Naive B cell (primary cell): ENCODE data around the gene P3H1. TPM values are rescaled to one million over a fixed set of nuclear protein-coding genes. Genes with fewer than 3 reads are reported as not detected.
"Not testable (repeated sequence)": the region's sequence is repeated elsewhere in the genome, so short reads cannot be mapped to it uniquely, and the experiment has no call there.

Experiments used
- ATAC-seq, 2 donors: fragments of 150-1000 bp; cut with Tn5 transposase; 2 replicates each; pipeline ENCODE4 v1.10.0; 2021; ENCODE audit warnings: low read depth in 2 of 2, mild to moderate bottlenecking in 2 of 2, moderate library complexity in 2 of 2
- DNase-seq: peaks from one replicate; pipeline ENCODE4 v3.0.0; 2022
- H3K27ac Mint-ChIP-seq, 6 donors: one replicate each; pipeline ENCODE4 v1.8.0; 2020 to 2022; ENCODE audit warnings: mild to moderate bottlenecking in 6 of 6, mixed read lengths in 6 of 6, moderate library complexity in 5 of 6, inconsistent platforms in 2 of 6
- H3K27me3 Mint-ChIP-seq, 3 donors: one replicate each; pipeline ENCODE4 v1.8.0; 2021 to 2022; ENCODE audit warnings: mixed read lengths in 3 of 3, mild to moderate bottlenecking in 1 of 3
- H3K36me3 Mint-ChIP-seq, 2 donors: one replicate each; pipeline ENCODE4 v1.8.0; 2020 to 2022; ENCODE audit warnings: mixed read lengths in 2 of 2, inconsistent platforms in 1 of 2, mild to moderate bottlenecking in 1 of 2
- H3K4me1 Mint-ChIP-seq, 3 donors: one replicate each; pipeline ENCODE4 v1.8.0; 2020 to 2022; ENCODE audit warnings: mixed read lengths in 3 of 3, inconsistent platforms in 1 of 3, mild to moderate bottlenecking in 1 of 3, moderate library complexity in 1 of 3
- H3K4me3 Mint-ChIP-seq, 8 donors: one replicate each; pipeline ENCODE4 v1.8.0; 2020 to 2022; ENCODE audit warnings: mild to moderate bottlenecking in 8 of 8, mixed read lengths in 8 of 8, moderate library complexity in 8 of 8, inconsistent platforms in 2 of 8
- H3K9me3 Mint-ChIP-seq, 7 donors: one replicate each; pipeline ENCODE4 v1.8.0; 2020 to 2022; ENCODE audit warnings: mixed read lengths in 7 of 7, mild to moderate bottlenecking in 5 of 7, inconsistent platforms in 2 of 7, moderate library complexity in 1 of 7
- polyA plus RNA-seq, 6 donors: library from polyadenylated mRNA; unstranded; fragments of 300-500 nt; fragmentation: Illumina TruSeq; gene quantifications; one replicate each; pipeline ENCODE4 v1.2.3, GENCODE V29; 2021; ENCODE audit warnings: low read depth in 6 of 6

Gene P3H1
- polyA plus RNA-seq, result 10 to 100 TPM in 1 of 6 donors, 1 to 10 TPM in 5; 6.1 to 13.4 (median 7.0) TPM

GRCh38 chr1:42766741-42767509 lies at the start of gene P3H1, which contains the start of gene C1orf50:
TSS of gene P3H1 (minus strand) at chr1:42767028. CDS start at chr1:42766971, 57 bp downstream.
TSS of gene C1orf50 (plus strand) at chr1:42767249. CDS start at chr1:42767312, 63 bp downstream.
- peak within 1 kb of the TSS in 1 of 8 donors; percentile 97 for H3K4me3 Mint-ChIP-seq
- H3K27me3 Mint-ChIP-seq, result no peaks in the 10 kb centered on the region
- peak within 1 kb of the TSS in 5 of 6 donors; percentile 89 to 98 (median 96) for H3K27ac Mint-ChIP-seq
- ATAC-seq (peak; percentile 88), DNase-seq (peak; percentile 100)
- peaks cover 0 to 8% of the 10 kb centered on the region in 2 donors for H3K36me3 Mint-ChIP-seq
- peaks cover 15 to 31% (median 19%) of the 10 kb centered on the region in 3 donors for H3K4me1 Mint-ChIP-seq
- no peaks in the 10 kb centered on the region for H3K9me3 Mint-ChIP-seq

DNA sequence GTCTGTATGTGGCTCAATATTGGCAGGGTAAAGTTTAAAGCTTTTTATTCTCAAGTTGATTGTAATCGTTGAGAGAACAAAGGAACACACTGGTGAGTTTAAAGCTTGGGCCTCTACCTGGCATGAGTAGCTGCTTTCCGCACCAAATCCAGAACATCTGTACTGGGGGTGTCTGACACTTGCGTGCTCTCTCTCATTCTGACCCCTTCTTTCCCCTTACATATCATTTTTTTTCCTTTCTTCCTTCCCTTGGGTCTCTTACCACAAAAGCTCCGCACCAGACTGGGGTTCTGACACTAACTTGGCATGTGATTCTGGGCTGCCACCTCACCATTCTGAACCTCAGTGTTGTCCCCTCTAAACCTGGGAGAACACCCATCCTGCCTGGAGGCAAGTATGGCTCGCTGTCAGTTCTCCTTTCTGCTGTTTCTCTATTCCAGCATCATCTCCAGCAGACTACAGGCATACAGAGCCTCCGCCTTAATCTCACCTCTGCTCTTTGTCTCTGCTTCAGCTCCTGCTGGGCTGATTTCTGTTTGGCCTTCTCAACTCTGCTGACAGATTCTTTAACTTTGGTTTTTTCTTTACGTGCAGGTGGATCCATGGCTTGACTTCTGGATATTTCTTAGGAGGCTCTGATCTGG lies 49.2 kb upstream of the P3H1 start:
- Mint-ChIP-seq H3K36me3 (no peaks in the 10 kb centered on the region), H3K27me3 (no peaks in the 10 kb centered on the region), H3K4me1 (peaks cover 12 to 27% (median 20%) of the 10 kb centered on the region in 3 donors), H3K9me3 (no peaks in the 10 kb centered on the region), H3K4me3 (peak overlapping the region; percentile 73 to 93 (median 86)), H3K27ac (peak overlapping the region; percentile 0 to 84 (median 72))
- ATAC-seq (no peak), DNase-seq (peak; percentile 6)

- not testable (repeated sequence) for ATAC-seq
- Mint-ChIP-seq H3K4me1 (peaks cover 12 to 25% (median 20%) of the 10 kb centered on the region in 3 donors), H3K4me3 (peak overlapping the region in 1 of 8 donors; percentile 45)
Observed at GRCh38 chr1:42814815-42815214, 48.0 kb upstream of the P3H1 start.

DNA sequence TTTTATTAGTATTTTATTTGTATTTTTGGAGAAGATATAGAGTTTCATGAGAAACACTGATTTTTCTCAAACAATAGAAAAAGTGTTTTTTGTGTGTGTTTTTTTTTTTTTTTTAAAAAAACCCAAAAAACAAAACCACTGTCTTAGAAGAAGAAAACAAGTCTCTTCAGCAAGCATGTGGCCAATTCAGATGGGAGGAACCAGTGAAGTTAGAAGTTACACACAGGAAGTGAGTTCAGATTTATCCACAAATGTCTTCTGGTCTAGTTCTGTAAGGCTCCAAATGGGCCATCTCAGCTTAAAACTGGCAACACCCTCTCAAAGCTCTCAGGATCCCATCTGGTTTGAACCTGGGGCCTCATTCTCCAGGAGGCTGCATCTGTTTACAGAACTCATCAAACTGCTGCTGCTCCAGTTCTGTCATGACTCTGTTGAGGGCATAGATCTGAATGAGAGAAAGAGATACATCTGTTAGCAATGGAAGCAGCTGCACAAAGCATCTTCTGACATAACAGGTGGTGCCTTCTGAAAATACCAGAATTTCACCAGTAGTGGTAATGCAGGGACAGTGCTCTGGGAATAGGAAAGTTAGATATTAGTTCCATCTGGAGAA lies 40.3 kb upstream of the P3H1 start:
- H3K36me3 Mint-ChIP-seq, result peaks cover 8 to 11% of the 10 kb centered on the region in 2 donors
- no peak overlapping the region for H3K27ac Mint-ChIP-seq
- H3K9me3 Mint-ChIP-seq, result peaks cover 0 to 6% (median 0%) of the 10 kb centered on the region in 7 donors
- peaks cover 0 to 7% (median 0%) of the 10 kb centered on the region in 3 donors for H3K4me1 Mint-ChIP-seq
- ATAC-seq (no peak), DNase-seq (no peak)
- H3K27me3 Mint-ChIP-seq, result no peaks in the 10 kb centered on the region
- H3K4me3 Mint-ChIP-seq, result peak overlapping the region in 1 of 8 donors; percentile 6

More at GRCh38 chr1:42814815-42815214, 48.0 kb upstream of the P3H1 start:
- H3K27ac Mint-ChIP-seq, H3K9me3 Mint-ChIP-seq, H3K27me3 Mint-ChIP-seq, DNase-seq, H3K36me3 Mint-ChIP-seq: not testable (repeated sequence)

DNA sequence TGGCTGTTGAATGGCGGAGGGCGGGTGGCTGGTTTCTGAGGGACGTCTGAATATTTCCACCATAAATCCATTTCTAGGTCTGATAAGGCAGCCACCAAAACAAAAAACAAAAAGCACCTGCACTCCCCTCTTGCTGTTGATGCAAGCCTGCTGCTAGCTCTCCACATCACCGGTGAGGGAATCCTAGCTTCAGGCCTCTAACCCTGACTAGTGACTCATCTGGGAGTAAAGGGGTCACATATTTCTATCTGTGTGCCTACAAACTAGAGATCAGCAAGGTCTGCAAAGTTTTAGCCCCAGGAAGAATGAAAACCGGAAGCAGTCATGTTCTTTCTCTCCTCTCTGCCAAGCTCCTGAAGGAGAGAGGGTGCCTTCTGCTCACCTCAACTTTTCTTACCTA lies 39.8 kb upstream of the P3H1 start:
- no peak overlapping the region for H3K27ac Mint-ChIP-seq

DNA sequence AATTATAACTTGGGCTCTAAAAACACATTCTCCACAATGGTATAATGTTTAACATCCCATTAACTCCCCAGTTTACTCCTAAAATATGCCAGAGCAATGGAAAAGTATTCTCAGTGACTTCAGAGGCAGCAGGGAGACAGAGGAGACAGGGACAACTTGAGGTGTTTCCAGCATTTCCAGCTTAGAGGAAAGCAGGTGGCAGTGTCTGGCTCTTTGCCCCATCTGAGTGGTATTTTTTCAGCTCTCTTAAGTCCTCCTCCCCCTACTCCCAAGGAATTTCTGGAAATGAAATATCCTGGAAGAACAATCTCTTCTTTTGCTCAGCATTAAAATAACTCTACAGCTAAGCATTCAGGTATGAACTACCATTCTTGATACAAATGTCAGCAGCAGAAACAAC lies 39.3 kb upstream of the P3H1 start:
- peaks cover 0 to 6% (median 0%) of the 10 kb centered on the region in 7 donors for H3K9me3 Mint-ChIP-seq
- ATAC-seq (no peak), DNase-seq (no peak)
- no peaks in the 10 kb centered on the region for H3K27me3 Mint-ChIP-seq
- peaks cover 0 to 4% (median 0%) of the 10 kb centered on the region in 3 donors for H3K4me1 Mint-ChIP-seq
- no peak overlapping the region for H3K4me3 Mint-ChIP-seq
- no peak overlapping the region for H3K27ac Mint-ChIP-seq
- H3K36me3 Mint-ChIP-seq, result peaks cover 8 to 11% of the 10 kb centered on the region in 2 donors

More for the DNA sequence above, 39.8 kb upstream of the P3H1 start:
- Mint-ChIP-seq H3K4me3 (no peak overlapping the region), H3K4me1 (peaks cover 0 to 6% (median 0%) of the 10 kb centered on the region in 3 donors), H3K9me3 (peaks cover 0 to 6% (median 0%) of the 10 kb centered on the region in 7 donors), H3K36me3 (peaks cover 8 to 11% of the 10 kb centered on the region in 2 donors), H3K27me3 (no peaks in the 10 kb centered on the region)
- DNase-seq (no peak), ATAC-seq (no peak)

- H3K9me3 Mint-ChIP-seq, result peaks cover 0 to 6% (median 0%) of the 10 kb centered on the region in 7 donors
- no peak overlapping the region for H3K27ac Mint-ChIP-seq
- H3K36me3 Mint-ChIP-seq, result peaks cover 8 to 11% of the 10 kb centered on the region in 2 donors
- DNase-seq, result no peak
- H3K4me3 Mint-ChIP-seq, result no peak overlapping the region
- no peak for ATAC-seq
- H3K27me3 Mint-ChIP-seq, result no peaks in the 10 kb centered on the region
- H3K4me1 Mint-ChIP-seq, result no peaks in the 10 kb centered on the region
Observed at GRCh38 chr1:42801832-42802473, 35.1 kb upstream of the P3H1 start.

DNA sequence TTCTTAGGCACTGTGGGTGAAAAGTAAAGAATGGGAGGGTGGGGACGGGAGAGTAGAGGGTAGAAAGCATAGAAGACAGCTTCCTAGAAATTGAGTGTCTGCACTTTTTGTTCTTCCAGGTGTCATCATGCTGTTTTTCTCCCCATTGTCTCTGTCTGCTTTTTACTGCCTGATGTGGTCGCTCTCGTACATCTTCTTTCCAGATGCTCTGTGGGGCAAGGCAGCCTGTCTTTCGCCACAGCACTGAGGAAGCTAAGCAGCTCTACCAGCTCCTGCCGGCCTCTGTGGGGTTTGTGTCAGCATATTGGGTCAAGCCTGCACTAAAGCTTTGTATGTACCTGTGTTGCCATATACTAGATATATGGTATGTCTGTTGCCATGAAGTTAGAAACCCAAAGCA lies 31.2 kb upstream of the P3H1 start:
- DNase-seq (no peak), ATAC-seq (no peak)
- Mint-ChIP-seq H3K4me1 (no peaks in the 10 kb centered on the region), H3K9me3 (no peaks in the 10 kb centered on the region), H3K27ac (no peak overlapping the region), H3K36me3 (no peaks in the 10 kb centered on the region), H3K27me3 (peaks cover 0 to 7% (median 0%) of the 10 kb centered on the region in 3 donors), H3K4me3 (no peak overlapping the region)

GRCh38 chr1:42797414-42797813 lies 30.6 kb upstream of the P3H1 start:
- ATAC-seq (no peak), DNase-seq (no peak)
- Mint-ChIP-seq H3K27me3 (peaks cover 0 to 7% (median 0%) of the 10 kb centered on the region in 3 donors), H3K4me3 (no peak overlapping the region), H3K9me3 (no peaks in the 10 kb centered on the region), H3K4me1 (no peaks in the 10 kb centered on the region), H3K36me3 (no peaks in the 10 kb centered on the region), H3K27ac (no peak overlapping the region)

- no peak overlapping the region for H3K27ac Mint-ChIP-seq
- H3K27me3 Mint-ChIP-seq, result peaks cover 0 to 7% (median 0%) of the 10 kb centered on the region in 3 donors
- ATAC-seq, result no peak
- no peaks in the 10 kb centered on the region for H3K9me3 Mint-ChIP-seq
- H3K36me3 Mint-ChIP-seq, result no peaks in the 10 kb centered on the region
- H3K4me3 Mint-ChIP-seq, result no peak overlapping the region
- H3K4me1 Mint-ChIP-seq, result no peaks in the 10 kb centered on the region
- DNase-seq, result no peak
Observed at GRCh38 chr1:42793824-42794223, 27.0 kb upstream of the P3H1 start.

DNA sequence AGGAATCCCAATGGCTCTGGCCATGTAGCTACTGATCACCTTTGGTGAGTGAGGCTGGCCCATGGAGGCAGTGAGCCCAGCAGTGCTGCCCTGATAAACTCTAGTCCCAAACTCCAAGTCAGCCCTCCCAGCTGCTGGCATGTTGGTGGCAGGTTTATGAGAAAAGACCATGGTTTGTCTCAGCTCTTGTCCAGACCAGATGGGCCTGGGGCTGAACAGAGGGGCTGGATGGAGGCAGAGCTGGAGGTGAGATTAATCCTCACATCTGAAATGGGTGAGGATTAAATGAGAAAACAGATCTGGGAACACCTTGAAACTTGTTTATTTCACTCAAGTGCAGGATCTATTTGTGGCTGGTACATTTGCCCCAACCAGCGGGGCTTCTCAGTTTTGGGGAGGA lies 21.2 kb upstream of the P3H1 start:
- Mint-ChIP-seq H3K4me3 (no peak overlapping the region), H3K27ac (no peak overlapping the region), H3K27me3 (no peaks in the 10 kb centered on the region), H3K36me3 (peaks cover 0 to 4% of the 10 kb centered on the region in 2 donors), H3K9me3 (no peaks in the 10 kb centered on the region), H3K4me1 (peaks cover 12 to 21% (median 13%) of the 10 kb centered on the region in 3 donors)
- no peak for ATAC-seq
- DNase-seq, result no peak

DNA sequence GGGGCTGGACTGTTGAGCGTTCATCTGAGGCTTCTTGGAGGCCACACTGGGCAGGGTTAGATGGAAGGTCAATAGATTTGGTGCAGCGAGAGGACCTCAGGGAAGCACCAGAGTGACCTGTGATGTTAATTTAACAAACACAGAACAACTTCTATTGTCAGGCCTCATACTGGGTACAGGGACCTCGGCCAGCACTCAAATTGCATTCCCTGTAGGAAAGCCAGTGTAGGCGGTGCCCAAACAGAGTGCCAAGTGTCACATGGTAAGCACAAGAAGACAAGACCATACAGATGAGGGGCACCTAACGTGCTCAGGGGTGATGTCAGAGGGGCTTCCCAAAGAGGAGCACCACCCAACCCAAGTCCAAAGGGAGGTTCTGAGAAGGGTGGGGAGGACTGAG lies 19.3 kb upstream of the P3H1 start:
- peaks cover 8 to 9% of the 10 kb centered on the region in 2 donors for H3K36me3 Mint-ChIP-seq
- ATAC-seq, result no peak
- peak overlapping the region in 1 of 6 donors; percentile 14 for H3K27ac Mint-ChIP-seq
- no peaks in the 10 kb centered on the region for H3K27me3 Mint-ChIP-seq
- peaks cover 13 to 21% (median 16%) of the 10 kb centered on the region in 3 donors for H3K4me1 Mint-ChIP-seq
- peaks cover 0 to 1% (median 0%) of the 10 kb centered on the region in 7 donors for H3K9me3 Mint-ChIP-seq
- DNase-seq, result no peak
- H3K4me3 Mint-ChIP-seq, result peak overlapping the region in 6 of 8 donors; percentile 70 to 91 (median 88)
